Activated CD4-positive, alpha-beta T cell treated with anti-CD3 and anti-CD28 coated beads, Interleukin-10, Interleukin-2, amounts not matched to agents 100 ng/mL and 50 ng/mL, durations not matched to agents 16 hours and 8 hours (primary cell): ENCODE data around the gene RBPMS2.
A peak's percentile ranks its signal among the peaks of the same experiment; 100 is the strongest.
"Not testable (repeated sequence)": the region's sequence is repeated elsewhere in the genome, so short reads cannot be mapped to it uniquely, and the experiment has no call there.

Experiments
- DNase-seq: peaks from one replicate; pipeline ENCODE4 v3.0.0-alpha.2; 2020

The RBPMS2 gene

DNA sequence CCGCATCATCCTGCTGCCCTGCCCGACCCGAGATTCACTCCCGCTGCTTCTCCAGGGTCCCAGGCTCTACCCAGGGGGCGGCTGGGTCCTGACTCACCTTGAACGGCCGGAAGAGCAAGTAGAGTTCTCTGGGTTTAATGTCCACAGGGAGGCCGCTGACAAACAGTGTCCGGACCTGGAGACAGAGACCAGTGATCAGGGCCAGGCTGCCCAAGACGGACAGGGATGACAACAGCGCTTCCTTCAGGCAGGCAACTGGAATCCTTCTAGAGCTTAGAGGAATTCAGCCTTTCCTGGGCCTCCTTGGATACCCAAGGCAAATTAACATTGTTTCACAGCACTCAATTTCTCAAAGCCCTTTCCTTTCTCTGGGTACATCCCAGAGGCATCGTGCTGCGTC is 23.9 kb downstream of the RBPMS2 start:
- no peak for DNase-seq

DNA sequence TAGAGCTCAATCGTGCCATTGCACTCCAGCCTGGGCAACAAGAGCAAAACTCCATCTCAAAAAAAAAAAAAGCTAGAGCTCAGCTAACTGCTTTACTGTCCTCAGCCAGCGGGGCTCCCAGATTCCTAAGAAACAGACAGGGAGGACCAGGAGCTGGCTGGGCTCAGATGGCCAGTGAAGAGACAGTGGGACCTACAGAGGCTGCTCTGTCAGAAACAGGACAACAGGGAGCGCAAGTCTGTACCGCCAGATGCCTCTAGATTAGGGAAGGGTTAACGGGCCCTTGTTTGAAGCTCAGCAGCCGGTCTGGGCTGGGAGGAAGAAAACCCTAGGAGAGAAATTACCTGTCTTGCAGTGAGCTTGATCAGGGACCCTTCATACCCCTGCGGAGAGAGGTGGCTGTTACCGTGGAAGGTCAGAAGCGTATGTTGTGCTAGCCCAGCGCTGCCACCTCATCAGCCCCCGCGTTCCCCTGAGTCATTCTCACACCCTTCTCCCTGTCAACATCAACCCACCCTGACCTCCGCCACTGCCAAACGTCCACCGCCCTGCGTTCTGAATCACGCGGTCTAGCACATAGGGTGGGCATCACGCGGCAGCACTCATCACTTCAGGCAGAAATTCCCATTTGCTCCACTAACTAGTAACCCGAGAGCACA is 25.3 kb downstream of the RBPMS2 start:
- no peak for DNase-seq

DNA sequence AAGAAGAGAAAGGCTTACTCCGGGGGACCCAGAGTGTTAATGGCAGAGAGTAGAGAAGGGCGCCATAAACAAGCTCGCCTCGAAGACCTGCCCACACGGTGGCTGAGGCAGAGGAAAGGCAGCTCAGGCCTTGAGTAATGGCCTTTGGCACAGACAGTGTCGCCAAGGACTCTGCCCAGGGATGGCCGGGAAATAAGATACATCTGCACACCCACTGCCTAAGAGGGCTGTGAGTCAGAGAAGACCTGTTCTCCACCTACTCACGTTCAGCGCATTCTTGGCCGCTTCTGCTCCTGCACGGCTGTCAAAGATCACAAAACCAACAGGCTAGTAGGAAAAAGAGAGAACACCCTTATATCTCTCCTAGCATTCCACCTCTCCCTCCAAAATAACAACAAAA is 26.2 kb downstream of the RBPMS2 start:
- DNase-seq: no peak

DNA sequence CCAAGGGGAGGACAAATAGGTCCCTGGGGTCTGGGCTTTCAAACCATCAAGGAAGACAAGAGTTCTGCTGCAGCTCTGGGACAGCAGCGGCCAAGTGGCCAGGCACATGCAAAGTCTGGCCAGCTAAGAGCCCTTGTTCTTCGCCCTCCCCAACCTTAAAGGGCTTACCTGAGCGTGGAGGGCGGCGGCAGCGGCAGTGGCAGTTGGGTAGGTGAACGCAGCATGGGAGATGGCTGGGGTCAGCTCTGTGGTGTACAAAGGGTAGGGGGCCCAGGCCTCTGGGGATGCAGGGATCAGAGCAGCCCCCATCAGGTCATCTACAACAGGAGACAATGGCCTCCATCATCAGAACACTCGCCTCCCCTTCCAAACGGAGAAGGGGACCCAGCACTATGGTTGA is 27.1 kb downstream of the RBPMS2 start:
- no peak for DNase-seq

DNA sequence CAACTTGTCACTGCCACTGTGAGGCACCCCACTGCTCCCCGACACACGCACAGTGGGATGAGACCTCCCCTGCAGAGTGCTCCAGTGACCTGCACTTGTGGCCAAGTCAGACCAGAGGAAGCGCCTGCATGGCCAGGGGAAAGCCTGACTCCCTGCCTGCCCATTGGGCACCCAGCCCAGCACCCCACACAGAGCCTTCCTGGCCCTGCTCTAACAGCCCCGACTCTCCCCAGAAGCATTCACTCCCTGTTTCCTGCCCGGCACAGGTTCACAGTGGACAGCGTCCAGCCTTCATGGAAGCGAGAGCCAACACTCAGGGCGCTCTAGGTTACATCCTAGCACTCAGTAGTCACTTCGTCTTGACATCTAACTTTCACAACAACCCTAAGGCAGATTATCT is 27.8 kb downstream of the RBPMS2 start:
- no peak for DNase-seq

DNA sequence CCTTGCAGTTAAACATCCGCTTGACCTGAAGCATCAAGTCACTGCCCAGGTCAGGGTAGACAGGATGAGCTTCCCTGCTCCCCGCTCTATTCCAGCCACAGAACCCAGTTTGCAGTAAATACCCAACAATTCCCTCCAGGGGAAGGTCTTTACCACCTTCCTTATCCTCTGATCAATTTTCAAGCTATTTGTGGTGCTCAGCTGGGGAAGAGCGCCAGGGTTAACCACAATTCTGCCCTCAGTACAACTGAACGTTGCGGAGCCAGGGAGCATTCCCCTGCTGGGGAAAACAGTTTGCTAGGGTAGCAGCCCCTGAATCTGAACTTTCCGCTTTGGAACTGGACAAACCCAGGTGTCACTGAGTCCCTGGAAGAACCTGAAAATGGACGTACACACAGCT is 28.5 kb downstream of the RBPMS2 start:
- DNase-seq: no peak

DNA sequence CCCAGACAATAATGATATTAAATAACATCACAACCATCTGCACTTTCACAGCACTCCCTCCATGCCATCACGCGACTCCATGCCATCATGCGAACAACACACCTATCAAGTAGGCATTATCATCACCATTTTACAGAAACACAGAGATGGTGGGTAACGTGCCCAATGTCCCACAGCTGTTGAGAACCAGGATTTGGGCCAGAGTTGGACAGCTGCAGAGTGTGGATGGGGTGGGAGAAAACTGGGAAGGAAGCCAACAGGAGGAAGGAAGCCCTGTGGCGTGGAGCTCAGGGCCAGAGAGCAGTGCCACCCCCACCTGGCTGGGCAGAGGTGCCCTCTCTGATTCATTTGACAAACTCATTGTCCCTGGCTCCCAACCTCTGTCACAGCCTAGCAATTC is 29.0 kb downstream of the RBPMS2 start:
- no peak for DNase-seq

DNA sequence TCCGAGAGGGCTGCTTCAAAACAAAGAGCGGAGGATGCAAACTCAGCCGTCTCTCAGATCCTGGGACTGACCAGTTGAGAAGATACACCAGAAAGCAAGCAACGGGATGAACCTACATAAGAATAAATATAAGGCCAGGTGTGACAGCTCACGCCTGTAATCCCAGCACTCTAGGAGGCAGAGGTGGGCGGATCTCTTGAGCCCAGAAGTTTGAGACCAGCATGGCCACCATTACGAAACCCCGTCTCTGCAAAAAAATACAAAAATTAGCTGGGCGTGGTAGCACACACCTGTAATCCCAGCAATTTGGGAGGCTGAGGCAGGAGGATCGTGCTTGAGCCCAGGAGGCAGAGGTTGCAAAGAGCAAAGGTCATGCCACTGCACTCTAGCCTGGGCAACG is 31.7 kb downstream of the RBPMS2 start:
- no peak for DNase-seq

DNA sequence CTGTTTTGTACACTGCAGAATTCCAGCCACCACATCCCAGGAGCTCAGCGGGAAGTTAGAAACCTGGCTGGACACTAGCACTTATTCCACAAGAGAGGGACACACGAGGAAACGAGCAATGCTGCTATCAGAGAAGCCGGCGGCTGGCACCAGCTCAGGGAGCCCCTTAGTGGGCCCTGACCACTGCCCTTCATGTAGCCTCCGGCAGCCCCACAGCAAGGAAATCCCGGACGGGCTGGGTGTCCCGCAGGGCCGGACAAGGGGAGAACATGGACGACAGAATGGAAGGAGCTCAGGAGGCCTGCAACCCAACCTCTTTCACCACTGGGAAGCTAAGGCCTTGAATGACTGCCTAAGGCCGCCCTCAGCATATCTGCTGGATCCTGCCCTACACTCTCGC is 32.5 kb downstream of the RBPMS2 start:
- no peak for DNase-seq

DNA sequence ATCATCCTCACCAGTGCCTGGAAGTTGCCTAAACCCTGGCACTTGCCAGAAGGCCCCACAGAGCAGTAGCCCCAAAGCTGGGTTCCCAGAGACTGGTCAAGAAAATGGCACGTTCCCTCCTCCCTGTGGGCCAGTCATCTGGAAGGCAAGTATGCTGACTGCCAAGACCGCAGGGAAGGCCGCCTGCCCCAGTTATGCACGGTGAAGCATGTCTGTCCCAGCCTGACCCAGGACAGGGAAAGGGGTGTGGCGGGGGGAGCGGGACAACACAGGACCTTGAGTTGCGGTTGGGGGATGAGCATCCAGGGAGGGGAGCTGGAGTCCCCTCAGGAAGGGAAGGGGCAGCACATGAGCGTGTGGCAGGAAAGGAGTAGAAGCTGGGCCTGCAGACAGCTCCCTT is 33.0 kb downstream of the RBPMS2 start:
- no peak for DNase-seq

DNA sequence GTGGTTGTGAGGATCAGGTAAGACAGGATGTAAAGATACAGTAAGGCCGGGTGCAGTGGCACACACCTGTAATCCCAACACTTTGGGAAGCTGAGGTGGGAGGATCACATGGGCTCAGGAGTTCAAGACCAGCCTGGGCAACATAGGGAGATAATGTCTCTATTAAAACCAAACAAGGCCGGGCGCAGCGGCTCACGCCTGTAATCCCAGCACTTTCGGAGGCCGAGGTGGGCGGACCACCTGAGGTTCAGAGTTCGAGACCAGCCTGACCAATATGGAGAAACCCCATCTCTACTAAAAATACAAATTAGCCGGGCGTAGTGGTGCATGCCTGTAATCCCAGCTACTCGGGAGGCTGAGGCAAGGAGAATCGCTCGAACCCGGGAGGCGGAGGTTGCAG is 33.7 kb downstream of the RBPMS2 start:
- not testable (repeated sequence) for DNase-seq

DNA sequence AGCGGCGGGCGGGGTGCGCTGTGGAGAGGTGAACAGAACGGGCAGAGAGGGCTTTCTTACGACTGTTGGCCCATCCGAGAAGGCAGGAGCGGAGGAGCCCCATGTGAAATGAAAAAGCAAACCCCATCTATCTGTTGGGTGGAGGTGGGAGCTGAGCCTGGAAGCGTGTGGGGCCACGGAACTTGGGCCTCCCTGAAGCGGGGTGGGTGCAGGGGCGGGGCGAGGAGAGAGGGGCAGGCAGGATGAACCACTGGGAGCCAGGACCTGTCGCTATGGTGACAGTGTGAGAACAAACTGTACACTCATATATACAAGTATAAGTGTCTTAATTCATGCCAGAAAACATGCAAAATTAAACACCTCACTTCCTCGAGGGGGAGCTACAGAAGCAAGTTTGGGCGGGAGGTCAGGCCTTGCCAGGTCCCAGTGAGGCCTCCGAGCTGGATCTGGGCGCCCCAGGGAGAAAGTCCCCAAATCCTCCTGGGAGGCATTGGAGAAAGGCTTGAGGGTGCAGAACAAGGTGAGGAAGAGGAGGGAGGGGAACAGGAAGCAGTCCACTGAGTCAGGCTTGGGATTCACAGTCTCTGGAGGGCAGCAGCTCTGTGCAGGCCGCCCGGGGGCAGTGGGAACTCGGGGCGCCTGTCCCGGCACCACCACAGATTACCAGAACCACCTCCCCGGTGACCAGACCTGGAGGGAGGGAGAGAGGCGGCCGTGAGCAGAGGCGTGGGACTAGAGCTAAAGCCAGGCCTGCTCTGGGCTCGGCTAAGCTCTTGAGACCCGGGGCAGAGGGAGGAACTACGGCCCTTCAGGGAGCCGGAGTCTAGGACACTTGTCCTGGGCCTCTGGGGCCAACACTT is 34.8 kb downstream of the RBPMS2 start:
- DNase-seq: no peak

DNA sequence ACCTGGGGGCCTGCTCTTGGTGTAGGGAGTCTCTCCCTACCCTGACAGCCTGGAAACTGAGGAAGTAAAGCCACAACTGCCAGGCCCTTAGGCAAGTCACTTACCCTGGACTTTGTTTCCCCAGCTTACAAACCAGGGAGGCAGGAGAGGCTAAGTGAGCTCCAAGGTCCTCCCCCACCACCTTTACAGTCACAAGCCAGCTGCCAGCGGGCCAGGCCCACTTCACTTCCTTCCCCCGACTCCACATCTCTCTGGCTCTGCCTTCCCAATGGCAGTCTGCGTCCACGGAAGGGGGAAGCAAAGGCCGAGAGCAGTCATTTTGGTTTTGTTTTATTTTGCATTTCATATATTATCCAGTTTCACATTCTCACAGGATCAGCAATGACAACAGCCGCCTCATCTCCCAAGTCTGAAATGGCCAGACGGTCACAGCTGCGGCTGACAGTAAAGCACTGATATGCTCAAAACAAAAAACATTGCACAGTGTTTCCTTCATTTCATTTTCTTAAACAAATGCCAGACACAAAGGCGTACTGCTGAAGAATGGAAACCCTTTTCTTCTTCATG is 35.7 kb downstream of the RBPMS2 start:
- DNase-seq: no peak

DNA sequence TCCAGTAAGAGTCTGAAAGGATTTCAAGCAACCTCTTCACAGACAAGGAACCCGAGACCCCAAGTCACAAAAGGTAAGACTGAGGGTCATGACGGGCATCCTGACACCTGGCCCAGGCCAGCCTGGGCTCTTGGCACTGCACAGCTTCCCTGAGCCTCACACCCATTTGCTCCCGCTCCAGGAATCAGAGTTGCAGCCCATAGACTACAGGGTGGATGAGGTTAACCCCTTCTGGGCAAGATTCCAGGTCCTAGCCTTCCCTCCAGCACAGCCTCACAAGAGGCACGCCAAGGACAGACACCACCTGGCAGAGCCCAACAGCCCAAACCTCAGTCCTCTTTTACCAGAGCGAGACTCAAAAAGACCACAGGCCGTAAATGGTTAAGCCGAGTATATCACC is 36.2 kb downstream of the RBPMS2 start:
- no peak for DNase-seq

DNA sequence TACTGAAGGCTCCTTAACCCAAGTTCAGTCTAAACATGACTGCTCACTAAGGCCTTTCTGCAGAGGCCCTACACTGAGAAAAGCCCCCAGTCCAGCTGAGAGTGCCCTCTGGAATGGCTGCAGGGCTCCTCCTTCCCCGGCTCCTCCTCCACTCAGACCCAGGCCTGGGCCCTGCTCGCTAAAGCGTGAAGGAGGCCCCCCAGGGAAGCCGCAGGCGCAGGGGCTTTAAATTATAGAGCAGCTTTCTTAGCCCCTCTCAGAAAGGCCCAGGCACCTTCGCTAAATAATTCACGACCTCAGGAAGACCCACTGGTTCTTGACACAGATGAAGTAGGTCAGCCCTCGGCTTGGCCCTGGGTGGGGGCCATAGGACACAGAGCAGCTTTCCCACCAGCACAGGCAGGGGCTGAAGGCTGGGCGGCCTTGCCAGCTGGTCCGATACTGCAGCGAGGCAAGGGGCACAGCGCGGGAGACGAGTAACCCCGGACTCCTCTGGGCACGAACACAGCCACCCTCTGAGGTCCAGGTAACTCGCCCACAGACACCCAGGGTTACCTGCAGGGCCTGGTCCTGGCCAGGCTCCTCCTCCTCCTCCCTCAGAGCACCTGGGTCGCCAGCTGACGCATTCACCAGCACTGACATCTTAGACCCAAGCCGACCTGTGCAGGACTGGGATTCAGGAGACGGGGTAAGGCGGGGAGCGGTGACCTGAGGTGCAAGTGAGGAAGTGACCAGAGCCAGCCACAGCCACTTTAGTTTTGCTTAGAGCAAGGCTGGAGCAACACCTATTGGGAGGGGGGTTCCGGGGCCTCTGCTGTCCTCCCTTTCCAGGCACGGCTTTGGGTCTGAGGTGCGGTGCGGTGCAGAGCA is 36.9 kb downstream of the RBPMS2 start:
- no peak for DNase-seq

DNA sequence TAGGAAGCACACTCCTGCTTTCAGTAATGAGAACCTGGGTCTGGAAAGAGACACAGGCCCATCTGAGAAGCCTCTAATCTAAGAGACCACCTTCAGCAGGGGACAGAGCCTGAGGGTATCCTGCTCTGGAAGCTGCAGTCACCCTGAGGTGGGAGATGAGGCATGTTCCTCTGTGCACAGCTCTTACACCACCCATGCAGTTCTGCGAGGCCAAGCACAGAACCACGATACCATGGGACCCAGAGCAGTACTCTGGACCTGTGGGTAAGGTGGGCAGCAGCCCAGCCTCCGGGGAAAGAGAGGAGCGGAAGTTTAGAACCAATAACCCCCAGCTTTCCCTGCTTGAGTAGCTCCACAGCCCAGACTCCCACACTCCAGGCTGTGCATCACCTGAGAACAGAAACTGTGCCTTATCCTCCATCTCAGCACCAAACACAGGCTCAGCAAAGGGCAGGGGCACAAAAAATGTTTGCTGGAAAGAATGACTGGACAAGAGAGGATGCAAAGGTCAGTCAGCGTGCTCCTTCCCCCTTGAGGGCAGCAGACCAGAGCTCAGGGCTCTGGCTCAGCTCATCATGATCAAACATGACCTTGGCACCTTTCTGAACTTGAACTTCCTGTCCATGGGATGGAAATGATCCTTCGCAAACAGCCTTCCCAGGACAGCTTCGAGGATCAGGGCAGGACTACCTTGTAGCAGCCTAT is 43.1 kb downstream of the RBPMS2 start:
- DNase-seq: no peak

DNA sequence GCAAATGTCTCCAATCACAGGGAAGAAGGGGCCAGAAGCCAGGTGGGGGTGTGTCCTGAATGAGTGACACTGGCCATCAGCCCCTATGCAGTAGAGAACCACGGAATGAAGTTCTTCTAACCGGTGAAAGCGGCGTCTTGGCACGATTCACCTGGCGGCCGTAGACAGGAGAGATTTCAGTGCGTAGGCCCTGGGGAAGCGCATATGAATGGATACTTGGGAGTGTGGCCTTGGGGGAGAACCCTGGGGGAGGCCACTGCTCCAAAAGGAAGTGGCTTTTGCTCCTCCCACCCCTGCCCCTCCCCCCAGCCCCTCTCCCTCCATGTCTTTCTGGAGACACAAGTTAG is 43.6 kb downstream of the RBPMS2 start:
- no peak for DNase-seq

DNA sequence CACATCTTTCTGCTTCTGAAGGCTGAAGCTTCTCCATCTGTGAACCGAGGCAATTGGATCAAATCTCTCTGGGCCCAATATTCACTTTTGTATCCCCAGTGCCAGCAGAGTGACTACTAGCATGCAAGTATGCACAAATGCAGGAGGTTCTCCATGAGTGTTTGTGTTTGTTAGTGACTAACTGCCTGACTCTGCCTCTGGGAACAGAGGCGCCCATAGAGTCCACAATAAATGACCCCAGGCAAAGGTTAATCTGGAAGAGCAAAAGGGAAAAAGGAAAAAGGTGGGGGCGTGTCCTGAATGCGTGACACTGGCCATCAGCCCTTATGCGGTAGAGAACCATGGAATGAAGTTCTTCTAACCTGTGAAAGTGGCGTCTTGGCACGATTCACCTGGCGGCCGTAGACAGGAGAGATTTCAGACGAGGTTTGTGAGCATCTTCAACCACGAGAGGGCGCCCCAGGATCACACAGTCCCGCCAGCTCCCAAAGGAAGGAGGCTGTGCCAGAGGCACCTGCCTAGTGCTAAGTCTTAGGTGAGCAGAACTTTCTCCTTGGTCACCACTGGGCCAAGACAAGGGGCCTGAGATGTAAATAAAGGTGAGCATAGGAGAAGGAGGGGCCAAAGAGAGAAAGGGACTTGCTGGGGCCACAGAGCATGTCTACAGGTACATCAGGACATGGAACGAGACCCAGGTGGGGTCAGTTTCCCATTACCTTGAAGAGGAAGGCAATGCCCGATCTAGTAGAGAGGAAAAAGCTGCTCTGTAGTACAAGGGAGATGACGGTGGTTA is 44.2 kb downstream of the RBPMS2 start:
- peak; percentile 84 for DNase-seq

DNA sequence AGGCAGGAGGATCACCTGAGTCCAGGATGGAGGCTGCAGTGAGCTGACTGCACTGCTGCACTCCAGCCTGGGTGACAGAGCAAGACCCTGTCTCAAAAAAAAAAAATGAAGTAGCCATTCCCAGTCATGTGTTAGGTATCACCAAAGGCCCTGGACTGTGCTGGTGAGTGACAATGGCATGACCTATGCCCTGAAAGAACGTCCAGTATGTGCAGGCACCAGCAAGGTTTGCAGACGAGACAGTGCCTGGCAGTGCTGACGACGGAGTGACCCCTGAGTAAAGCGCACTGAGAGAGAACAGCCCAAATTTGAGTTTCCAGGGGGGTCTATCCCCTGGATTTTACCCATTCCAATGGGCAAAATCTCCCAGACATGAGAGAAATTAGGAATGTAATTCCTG is 45.2 kb downstream of the RBPMS2 start:
- no peak for DNase-seq

DNA sequence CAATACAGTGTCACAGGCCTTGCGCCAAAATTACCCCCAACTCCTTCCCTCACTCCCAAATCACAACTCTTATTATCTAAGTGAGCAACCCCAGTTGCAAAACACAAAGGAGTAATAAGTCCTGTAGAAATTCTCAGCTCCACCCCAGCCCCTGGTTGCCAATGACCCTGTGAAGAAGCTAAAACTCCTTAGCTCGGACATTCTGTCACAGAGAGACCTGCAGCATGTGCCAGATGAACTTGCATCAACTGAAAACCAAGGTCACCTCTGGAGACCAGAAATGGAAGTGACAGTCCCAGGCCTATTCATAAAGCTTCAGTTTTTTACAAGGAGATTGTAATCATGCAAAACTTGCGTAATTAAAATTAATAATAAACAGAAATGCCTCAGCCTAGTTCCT is 55.2 kb downstream of the RBPMS2 start:
- DNase-seq: no peak

DNA sequence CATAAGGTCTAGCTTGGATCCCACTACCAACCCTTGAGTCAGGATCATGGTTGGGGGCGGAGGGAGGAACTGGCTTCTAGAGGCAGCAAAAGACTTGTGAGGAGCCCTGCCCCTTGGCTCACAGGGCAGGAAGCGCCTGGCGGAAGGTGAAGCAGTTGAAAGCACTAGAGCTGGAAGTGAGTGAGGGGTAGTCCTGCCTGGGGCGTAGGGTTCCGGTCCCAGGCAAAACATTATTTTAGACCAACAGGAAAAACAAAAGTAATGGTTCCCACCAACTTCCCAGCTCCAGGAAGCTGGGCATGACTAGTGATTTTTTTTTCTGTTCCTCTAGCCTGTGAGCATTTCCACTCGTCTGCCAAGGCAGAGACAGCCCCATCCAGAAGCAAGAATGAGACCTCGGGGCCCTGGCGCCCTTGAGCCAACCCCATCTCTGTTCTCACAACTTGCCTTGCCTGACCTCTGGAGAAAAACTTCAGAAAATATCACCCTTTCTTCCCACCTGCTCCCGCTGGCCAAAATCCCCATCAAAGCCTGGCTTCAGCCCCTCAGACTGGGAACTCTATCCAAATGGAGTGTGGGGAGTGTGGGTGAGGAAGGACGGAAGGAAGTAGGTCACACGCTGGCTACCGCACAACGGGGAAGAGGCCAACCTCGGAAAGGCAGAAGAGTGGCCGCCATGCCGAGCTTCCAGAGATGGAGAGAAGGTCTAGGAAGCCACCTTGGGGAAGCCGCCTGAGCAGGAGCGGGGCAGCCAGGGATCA is 57.5 kb downstream of the RBPMS2 start:
- DNase-seq: no peak
